DND-41 (cell line): ENCODE data around the gene IL12A.

Experiments
- ATAC-seq: fragments of 200-7000 bp; cut with Tn5 transposase; 3 replicates; pipeline ENCODE4 v1.9.1; 2021; ENCODE audit warnings: low read depth; ENCODE audit not compliant: insufficient read depth
- DNase-seq: peaks from one replicate; pipeline ENCODE4 v3.0.0-alpha.2; 2020
- H2AFZ ChIP-seq: 2 replicates; pipeline ENCODE4 v1.6.0; 2012; ENCODE audit warnings: low read depth, low read length
- H3K27ac ChIP-seq: 2 replicates; pipeline ENCODE4 v1.5.1; 2012; ENCODE audit warnings: low read length, inconsistent platforms
- H3K27me3 ChIP-seq: fragments of 200-600 bp; sonication (generic); 2 replicates; pipeline ENCODE4 v1.6.0; 2012; ENCODE audit warnings: low read length, mild to moderate bottlenecking, inconsistent platforms; ENCODE audit not compliant: insufficient read depth, poor library complexity
- H3K36me3 ChIP-seq: 2 replicates; pipeline ENCODE4 v1.5.1; 2012; ENCODE audit warnings: low read length, inconsistent platforms; ENCODE audit not compliant: insufficient read depth
- H3K4me1 ChIP-seq: 2 replicates; pipeline ENCODE4 v1.5.1; 2012; ENCODE audit warnings: mild to moderate bottlenecking, low read length; ENCODE audit not compliant: insufficient read depth
- H3K4me2 ChIP-seq: 2 replicates; pipeline ENCODE4 v1.6.0; 2012; ENCODE audit warnings: mild to moderate bottlenecking, moderate library complexity, low read length, inconsistent platforms; ENCODE audit not compliant: insufficient read depth
- H3K4me3 ChIP-seq, 2 experiments: fragments of 200-600 bp in 1 of 2; shearing (Covaris generic) in 1 of 2; 2 replicates each; pipeline ENCODE4 v1.5.1; 2012 to 2016; ENCODE audit warnings: inconsistent platforms in 2 of 2, low read length in 2 of 2, mild to moderate bottlenecking in 2 of 2, low read depth in 1 of 2, moderate library complexity in 1 of 2
- H3K79me2 ChIP-seq: 2 replicates; pipeline ENCODE4 v1.6.0; 2012; ENCODE audit warnings: low read length, inconsistent platforms; ENCODE audit not compliant: insufficient read depth
- H3K9ac ChIP-seq: 2 replicates; pipeline ENCODE4 v1.6.0; 2012; ENCODE audit warnings: low read depth, mild to moderate bottlenecking, inconsistent platforms, low read length, moderate library complexity
- H3K9me3 ChIP-seq: 2 replicates; pipeline ENCODE4 v1.5.1; 2012; ENCODE audit warnings: low read length, moderate library complexity, mild to moderate bottlenecking, inconsistent platforms; ENCODE audit not compliant: insufficient read depth, severe bottlenecking
- H4K20me1 ChIP-seq: 2 replicates; pipeline ENCODE4 v1.6.0; 2012; ENCODE audit warnings: low read length; ENCODE audit not compliant: insufficient read depth
- EZH2 ChIP-seq: IDR thresholded peaks from 3 replicates; pipeline ENCODE4 v1.6.1; 2012; ENCODE audit warnings: borderline replicate concordance, low read depth, mild to moderate bottlenecking, moderate library complexity, low read length, inconsistent platforms; ENCODE audit not compliant: severe bottlenecking
- TF ChIP-seq, protein P1 (sequence below): IDR thresholded peaks from 2 replicates; pipeline ENCODE4 v1.5.1; 2012; ENCODE audit warnings: borderline replicate concordance, low read length, moderate library complexity, mild to moderate bottlenecking; ENCODE audit not compliant: poor library complexity, severe bottlenecking; ENCODE audit errors: extremely low read depth

IL12A gene

DNA sequence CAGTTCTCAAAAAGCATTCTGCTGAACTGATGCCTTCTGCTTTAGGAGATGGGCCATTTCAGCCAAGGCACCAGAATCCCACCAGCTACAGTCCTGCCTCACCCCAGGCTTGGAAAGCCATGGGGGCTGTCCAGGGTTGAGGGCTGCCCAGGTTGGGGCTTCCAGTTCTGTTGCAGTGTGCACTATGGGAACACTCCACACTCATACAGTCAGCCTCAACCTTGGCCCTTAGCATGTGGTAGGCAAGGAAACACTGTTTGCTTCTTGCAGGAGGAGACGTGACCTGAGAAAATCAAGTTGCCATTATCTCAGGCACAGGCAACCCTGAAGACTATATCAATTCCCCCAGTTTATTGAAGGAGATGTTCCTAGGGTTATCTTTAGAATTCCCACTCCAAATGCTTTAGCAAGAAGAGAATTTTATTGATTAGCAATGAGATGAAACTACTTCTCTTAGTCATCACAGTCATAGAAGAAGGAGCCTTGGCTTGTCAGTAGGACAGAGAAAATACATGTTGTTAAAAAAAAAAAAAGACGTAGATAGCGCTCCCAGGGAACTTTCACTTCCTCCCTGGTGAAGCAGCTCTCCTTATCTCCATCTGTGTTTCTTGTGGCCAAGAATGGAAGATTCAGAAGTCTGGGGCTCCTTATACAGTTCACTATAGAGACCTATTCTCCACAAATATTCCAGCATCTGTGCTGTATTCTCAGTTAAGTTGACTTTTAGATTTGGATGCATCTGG is 38.3 kb upstream of the IL12A start:
- no peaks in the 10 kb centered on the region for H3K79me2 ChIP-seq
- H4K20me1 ChIP-seq: no peaks in the 10 kb centered on the region
- DNase-seq (no peak), ATAC-seq (no peak)
- no peaks in the 10 kb centered on the region for H3K9me3 ChIP-seq
- H3K9ac ChIP-seq: no peak overlapping the region
- H3K4me3 ChIP-seq: no peak overlapping the region
- TF ChIP-seq, protein P1, sequence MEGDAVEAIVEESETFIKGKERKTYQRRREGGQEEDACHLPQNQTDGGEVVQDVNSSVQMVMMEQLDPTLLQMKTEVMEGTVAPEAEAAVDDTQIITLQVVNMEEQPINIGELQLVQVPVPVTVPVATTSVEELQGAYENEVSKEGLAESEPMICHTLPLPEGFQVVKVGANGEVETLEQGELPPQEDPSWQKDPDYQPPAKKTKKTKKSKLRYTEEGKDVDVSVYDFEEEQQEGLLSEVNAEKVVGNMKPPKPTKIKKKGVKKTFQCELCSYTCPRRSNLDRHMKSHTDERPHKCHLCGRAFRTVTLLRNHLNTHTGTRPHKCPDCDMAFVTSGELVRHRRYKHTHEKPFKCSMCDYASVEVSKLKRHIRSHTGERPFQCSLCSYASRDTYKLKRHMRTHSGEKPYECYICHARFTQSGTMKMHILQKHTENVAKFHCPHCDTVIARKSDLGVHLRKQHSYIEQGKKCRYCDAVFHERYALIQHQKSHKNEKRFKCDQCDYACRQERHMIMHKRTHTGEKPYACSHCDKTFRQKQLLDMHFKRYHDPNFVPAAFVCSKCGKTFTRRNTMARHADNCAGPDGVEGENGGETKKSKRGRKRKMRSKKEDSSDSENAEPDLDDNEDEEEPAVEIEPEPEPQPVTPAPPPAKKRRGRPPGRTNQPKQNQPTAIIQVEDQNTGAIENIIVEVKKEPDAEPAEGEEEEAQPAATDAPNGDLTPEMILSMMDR: no peak
- TF ChIP-seq EZH2: no peak
- H2AFZ ChIP-seq: no peak overlapping the region
- no peak overlapping the region for H3K4me2 ChIP-seq
- H3K27ac ChIP-seq: no peak overlapping the region
- no peaks in the 10 kb centered on the region for H3K27me3 ChIP-seq
- no peaks in the 10 kb centered on the region for H3K36me3 ChIP-seq
- no peaks in the 10 kb centered on the region for H3K4me1 ChIP-seq

- no peak overlapping the region for H3K27ac ChIP-seq
- no peaks in the 10 kb centered on the region for H3K9me3 ChIP-seq
- no peaks in the 10 kb centered on the region for H3K4me1 ChIP-seq
- no peak overlapping the region for H3K9ac ChIP-seq
- no peaks in the 10 kb centered on the region for H3K79me2 ChIP-seq
- TF ChIP-seq EZH2: no peak
- TF ChIP-seq, protein P1: no peak
- ATAC-seq (no peak), DNase-seq (no peak)
- no peaks in the 10 kb centered on the region for H3K27me3 ChIP-seq
- no peak overlapping the region for H3K4me3 ChIP-seq
- H3K36me3 ChIP-seq: no peaks in the 10 kb centered on the region
- H3K4me2 ChIP-seq: no peak overlapping the region
- H2AFZ ChIP-seq: no peak overlapping the region
- no peaks in the 10 kb centered on the region for H4K20me1 ChIP-seq
Measured at GRCh38 chr3:159951540-159951939, 37.1 kb upstream of the IL12A start.

GRCh38 chr3:159953325-159954085 is 35.1 kb upstream of the IL12A start:
- H3K4me2 ChIP-seq: no peak overlapping the region
- no peak overlapping the region for H3K9ac ChIP-seq
- H3K36me3 ChIP-seq: no peaks in the 10 kb centered on the region
- H3K27ac ChIP-seq: no peak overlapping the region
- H3K79me2 ChIP-seq: no peaks in the 10 kb centered on the region
- no peaks in the 10 kb centered on the region for H3K4me1 ChIP-seq
- no peak for TF ChIP-seq EZH2
- TF ChIP-seq, protein P1: no peak
- DNase-seq (no peak), ATAC-seq (no peak)
- no peak overlapping the region for H2AFZ ChIP-seq
- no peaks in the 10 kb centered on the region for H3K9me3 ChIP-seq
- no peaks in the 10 kb centered on the region for H3K27me3 ChIP-seq
- H4K20me1 ChIP-seq: no peaks in the 10 kb centered on the region
- H3K4me3 ChIP-seq: no peak overlapping the region
